HuH-7 (cell line): Measurements from ENCODE around the gene KIF23.

Experiments
- DNase-seq: peaks from one replicate; pipeline ENCODE4 v3.0.0; 2011; ENCODE audit warnings: low spot score

Gene KIF23

DNA sequence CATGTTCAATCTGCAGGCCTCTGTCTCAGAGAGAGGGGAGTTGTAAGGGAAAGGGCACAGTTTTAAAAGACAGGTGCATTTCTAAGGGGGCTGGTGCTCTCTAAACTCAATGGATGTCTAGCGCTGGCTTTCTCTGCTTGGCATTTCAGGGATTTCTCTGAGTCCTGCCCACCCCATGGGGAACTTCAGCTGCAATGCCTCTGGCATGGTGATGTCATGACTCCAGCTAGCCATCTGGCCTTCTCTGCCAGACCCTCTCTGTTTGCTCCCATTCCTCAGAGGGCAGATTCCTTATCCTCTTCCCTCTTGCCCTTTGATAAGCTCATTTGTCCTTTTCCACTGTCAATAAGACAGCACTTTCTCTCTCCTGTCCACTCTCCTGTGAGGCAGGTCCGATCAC, 79.3 kb downstream of the KIF23 start:
- no peak for DNase-seq

- no peak for DNase-seq
Measured at GRCh38 chr15:69496001-69496400, 81.9 kb downstream of the KIF23 start.

GRCh38 chr15:69497076-69497475, 82.9 kb downstream of the KIF23 start:
- DNase-seq = no peak

DNA sequence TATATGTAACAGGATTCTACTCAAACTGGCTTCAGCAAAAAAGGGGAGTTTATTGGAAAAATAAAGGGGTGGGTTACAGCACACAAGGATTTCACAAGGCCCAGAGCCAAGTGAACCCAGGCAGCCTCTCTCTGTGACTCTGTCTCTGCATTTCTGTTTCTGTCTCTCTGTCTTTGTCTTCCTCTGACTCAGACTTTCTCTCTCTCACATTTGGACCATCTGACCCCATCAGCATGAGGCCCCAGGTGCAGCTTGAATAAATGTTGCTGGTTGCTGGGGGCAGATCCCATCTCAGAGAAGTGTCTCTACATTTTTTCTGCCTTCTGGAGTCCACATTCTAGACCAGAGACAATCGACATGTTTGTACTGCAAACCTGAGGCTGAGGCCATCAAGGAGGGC, 83.5 kb downstream of the KIF23 start:
- no peak for DNase-seq
